Measurements from ENCODE around the gene STAM2. TPM values are rescaled to one million over a fixed set of nuclear protein-coding genes. Genes with fewer than 3 reads are reported as not detected.
A peak's percentile ranks its signal among the peaks of the same experiment; 100 is the strongest.

Gene STAM2
- total RNA-seq, 1 experiment from 2014 or later: 14.2 TPM

DNA sequence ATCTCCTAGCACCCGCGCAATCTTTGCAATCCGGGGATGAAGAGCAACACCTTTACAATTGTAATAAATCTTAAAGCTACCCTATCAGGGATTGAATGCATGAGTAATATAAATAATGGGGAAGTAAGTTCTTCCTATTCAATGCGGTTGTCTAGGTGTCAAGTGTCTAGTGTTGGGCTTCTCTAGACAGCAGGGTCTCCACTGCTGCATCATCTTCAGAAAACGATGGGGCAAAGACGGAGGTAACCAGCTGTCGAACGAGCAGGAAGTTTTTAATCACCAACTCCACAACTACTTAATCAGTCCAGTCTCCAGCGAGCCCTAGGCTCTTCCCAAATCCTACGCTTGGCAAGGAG lies 573 bp downstream of the STAM2 start:
- Histone ChIP-seq H3K14ac (ENCODE audit: insufficient read depth, low read length) (no peak overlapping the region; the same call in 1 of the 2 replicates), H3K23me2 (ENCODE audit: insufficient read length, low read depth, low read length, poor library complexity, severe bottlenecking) (peaks cover 4% of the 10 kb centered on the region), H4K91ac (ENCODE audit: insufficient read length, low read depth, low read length) (no peak overlapping the region), H3K27me3 (ENCODE audit: insufficient read depth, low read length) (no peaks in the 10 kb centered on the region), H3K9ac (ENCODE audit: extremely low read depth, insufficient read length, low read length) (peak overlapping the region; percentile 51), H3K56ac (ENCODE audit: insufficient read length, low read depth, low read length) (no peak overlapping the region), H3K4ac (ENCODE audit: low read depth, low read length) (no peak overlapping the region), H2AK5ac (ENCODE audit: insufficient read length, low read length) (no peak overlapping the region), H4K8ac (replicated peaks; ENCODE audit: insufficient read length, low read depth, low read length) (no peak overlapping the region), H3K79me1 (ENCODE audit: insufficient read depth, low read depth, low read length, poor library complexity, severe bottlenecking) (no peaks in the 10 kb centered on the region), H2BK12ac (ENCODE audit: insufficient read length, low read depth, low read length) (no peak overlapping the region), H3K4me2 (ENCODE audit: insufficient read depth, insufficient read length, low read length) (peak overlapping the region; percentile 82), H2BK5ac (ENCODE audit: insufficient read length, low read length) (no peak overlapping the region), H2BK120ac (ENCODE audit: low read depth, low read length, poor library complexity, severe bottlenecking) (no peak overlapping the region), H2BK15ac (ENCODE audit: low read depth, low read length) (no peak overlapping the region), H3K23ac (ENCODE audit: insufficient read length, low read depth, low read length) (no peak overlapping the region), H3K27ac (ENCODE audit: insufficient read length, low read depth, low read length) (no peak overlapping the region), H3K18ac (ENCODE audit: insufficient read length, low read depth, low read length) (no peak overlapping the region), H4K5ac (ENCODE audit: insufficient read length, low read depth, low read length) (no peak overlapping the region), H3T11ph (ENCODE audit: low read length) (no peak overlapping the region), H3K79me2 (ENCODE audit: insufficient read depth, low read length) (0 out of 2 replicates have a peak, but pooled peaks cover 1% of the 10 kb centered on the region), H3K9me3 (ENCODE audit: control insufficient read depth, low read depth, low read length) (no peaks in the 10 kb centered on the region), H4K20me1 (ENCODE audit: control insufficient read depth, insufficient read depth, insufficient read length) (no peaks in the 10 kb centered on the region), H2BK20ac (ENCODE audit: low read depth, low read length, poor library complexity, severe bottlenecking) (no peak overlapping the region), H2AFZ (ENCODE audit: low read length) (no peak overlapping the region), H3K4me1 (ENCODE audit: insufficient read depth, low read length) (no peaks in the 10 kb centered on the region)
- DNase-seq: no peak
- Mint-ChIP-seq H3K27me3 (ENCODE audit: low read depth) (peaks cover 4% of the 10 kb centered on the region; the same call in 1 of the 2 replicates), H3K36me3 (ENCODE audit: insufficient read depth in 1 of 3, low read depth in 3 of 3) (peaks cover 0 to 5% (median 4%) of the 10 kb centered on the region in 3 experiments; a peak in 3 of 7 replicates), H3K9me3 (peaks cover 12 to 20% of the 10 kb centered on the region in 2 experiments), H3K4me1 (peaks cover 8 to 9% of the 10 kb centered on the region in 2 experiments), H3K4me3 (peak overlapping the region; percentile 94 to 95), H3K27ac (peak overlapping the region; percentile 100; a peak in 4 of 7 replicates)
- TF ChIP-seq, protein P1, sequence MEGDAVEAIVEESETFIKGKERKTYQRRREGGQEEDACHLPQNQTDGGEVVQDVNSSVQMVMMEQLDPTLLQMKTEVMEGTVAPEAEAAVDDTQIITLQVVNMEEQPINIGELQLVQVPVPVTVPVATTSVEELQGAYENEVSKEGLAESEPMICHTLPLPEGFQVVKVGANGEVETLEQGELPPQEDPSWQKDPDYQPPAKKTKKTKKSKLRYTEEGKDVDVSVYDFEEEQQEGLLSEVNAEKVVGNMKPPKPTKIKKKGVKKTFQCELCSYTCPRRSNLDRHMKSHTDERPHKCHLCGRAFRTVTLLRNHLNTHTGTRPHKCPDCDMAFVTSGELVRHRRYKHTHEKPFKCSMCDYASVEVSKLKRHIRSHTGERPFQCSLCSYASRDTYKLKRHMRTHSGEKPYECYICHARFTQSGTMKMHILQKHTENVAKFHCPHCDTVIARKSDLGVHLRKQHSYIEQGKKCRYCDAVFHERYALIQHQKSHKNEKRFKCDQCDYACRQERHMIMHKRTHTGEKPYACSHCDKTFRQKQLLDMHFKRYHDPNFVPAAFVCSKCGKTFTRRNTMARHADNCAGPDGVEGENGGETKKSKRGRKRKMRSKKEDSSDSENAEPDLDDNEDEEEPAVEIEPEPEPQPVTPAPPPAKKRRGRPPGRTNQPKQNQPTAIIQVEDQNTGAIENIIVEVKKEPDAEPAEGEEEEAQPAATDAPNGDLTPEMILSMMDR (conservative IDR thresholded peaks at IDR 0.05): no peak
- no CpG with 5 or more reads among the region's 10 CpGs for WGBS (ENCODE audit: extremely low coverage, insufficient read length, low lambda C conversion rate)

Data from H9 (cell line).